Esophagus (tissue), 2 donors: ENCODE data around the gene TMEM86B. TPM values are rescaled to one million over a fixed set of nuclear protein-coding genes. Genes with fewer than 3 reads are reported as not detected.
A peak's percentile ranks its signal among the peaks of the same experiment; 100 is the strongest.
"Not testable (repeated sequence)": the region's sequence is repeated elsewhere in the genome, so short reads cannot be mapped to it uniquely, and the experiment has no call there.

Experiments
- H3K27ac ChIP-seq, 2 donors: one replicate each; pipeline ENCODE4 v1.5.1; 2013; ENCODE audit warnings: low read depth in 2 of 2, mild to moderate bottlenecking in 2 of 2, inconsistent platforms in 1 of 2, low read length in 1 of 2, moderate library complexity in 1 of 2
- H3K27me3 ChIP-seq, 2 donors: one replicate each; pipeline ENCODE4 v1.6.1; 2013; ENCODE audit warnings: low read length in 2 of 2, control low read depth in 1 of 2, mild to moderate bottlenecking in 1 of 2; ENCODE audit not compliant: insufficient read depth in 2 of 2, control insufficient read depth in 1 of 2
- H3K36me3 ChIP-seq, 2 donors: one replicate each; pipeline ENCODE4 v1.6.1; 2013; ENCODE audit warnings: low read length in 1 of 2; ENCODE audit not compliant: control insufficient read depth in 2 of 2, insufficient read depth in 2 of 2
- H3K4me1 ChIP-seq, 2 donors: one replicate each; pipeline ENCODE4 v1.6.1; 2013; ENCODE audit warnings: low read length in 1 of 2; ENCODE audit not compliant: control insufficient read depth in 2 of 2, insufficient read depth in 2 of 2
- H3K4me3 ChIP-seq, 2 donors: one replicate each; pipeline ENCODE4 v1.5.1; 2013; ENCODE audit warnings: low read length in 2 of 2, mild to moderate bottlenecking in 2 of 2, low read depth in 1 of 2, moderate library complexity in 1 of 2
- H3K9me3 ChIP-seq, 2 donors: one replicate each; pipeline ENCODE4 v1.6.1; 2013; ENCODE audit warnings: mild to moderate bottlenecking in 2 of 2, low read depth in 1 of 2, low read length in 1 of 2, moderate library complexity in 1 of 2; ENCODE audit not compliant: control insufficient read depth in 2 of 2, insufficient read depth in 1 of 2
- WGBS, 2 donors: extraction: QIAGEN DNeasy Blood & Tissue Kit; methylation state at CpG; one replicate each; pipeline ENCODE4 v1.1.7; 2013; 5-methylcytosine and 5-hydroxymethylcytosine counted together
- polyA plus RNA-seq, 2 donors: library from polyadenylated mRNA; stranded (reverse); fragments of 200-250 nt; gene quantifications; one replicate each; pipeline ENCODE4 v1.2.3, GENCODE V29; 2013
- donor health status: healthy with polysubstance abuse.
- donor health status: Bipolar disorder and iron deficiency.

Gene TMEM86B
- polyA plus RNA-seq, 2 donors: 2.3 to 6.0 TPM

DNA sequence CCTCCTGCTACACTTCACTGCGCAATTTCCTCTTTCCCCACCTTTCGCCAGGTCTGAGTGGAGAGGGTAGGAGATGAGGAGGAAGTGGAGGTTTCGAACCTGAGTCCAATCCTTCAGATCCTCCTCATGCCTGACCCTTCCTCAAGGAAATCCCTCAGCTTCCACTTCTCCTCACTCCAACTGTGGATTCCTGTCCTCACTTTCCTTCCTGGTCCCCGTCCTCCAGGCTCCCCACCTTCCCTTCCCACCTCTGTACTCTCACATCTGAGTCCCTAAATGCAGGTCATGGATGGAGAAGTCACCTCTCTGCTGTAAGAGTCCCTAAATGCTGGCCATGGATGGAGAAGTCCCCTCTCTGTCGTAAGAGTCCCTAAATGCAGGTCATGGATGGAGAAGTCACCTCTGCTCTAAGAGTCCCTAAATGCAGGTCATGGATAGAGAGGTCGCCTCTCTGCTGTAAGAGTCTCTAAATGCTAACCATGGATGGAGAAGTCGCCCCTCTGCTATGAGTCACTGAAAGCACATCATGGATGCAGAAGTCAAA, 3.1 kb downstream of the TMEM86B start:
- Histone ChIP-seq H3K27me3 (no peaks in the 10 kb centered on the region), H3K36me3 (peaks cover 11 to 35% of the 10 kb centered on the region in 2 donors), H3K4me3 (no peak overlapping the region), H3K27ac (no peak overlapping the region), H3K9me3 (peaks cover 0 to under 1% of the 10 kb centered on the region in 2 donors), H3K4me1 (no peaks in the 10 kb centered on the region)
- WGBS, 2 donors: 88 to 92% methylated on average over 7 of the region's 7 CpGs

DNA sequence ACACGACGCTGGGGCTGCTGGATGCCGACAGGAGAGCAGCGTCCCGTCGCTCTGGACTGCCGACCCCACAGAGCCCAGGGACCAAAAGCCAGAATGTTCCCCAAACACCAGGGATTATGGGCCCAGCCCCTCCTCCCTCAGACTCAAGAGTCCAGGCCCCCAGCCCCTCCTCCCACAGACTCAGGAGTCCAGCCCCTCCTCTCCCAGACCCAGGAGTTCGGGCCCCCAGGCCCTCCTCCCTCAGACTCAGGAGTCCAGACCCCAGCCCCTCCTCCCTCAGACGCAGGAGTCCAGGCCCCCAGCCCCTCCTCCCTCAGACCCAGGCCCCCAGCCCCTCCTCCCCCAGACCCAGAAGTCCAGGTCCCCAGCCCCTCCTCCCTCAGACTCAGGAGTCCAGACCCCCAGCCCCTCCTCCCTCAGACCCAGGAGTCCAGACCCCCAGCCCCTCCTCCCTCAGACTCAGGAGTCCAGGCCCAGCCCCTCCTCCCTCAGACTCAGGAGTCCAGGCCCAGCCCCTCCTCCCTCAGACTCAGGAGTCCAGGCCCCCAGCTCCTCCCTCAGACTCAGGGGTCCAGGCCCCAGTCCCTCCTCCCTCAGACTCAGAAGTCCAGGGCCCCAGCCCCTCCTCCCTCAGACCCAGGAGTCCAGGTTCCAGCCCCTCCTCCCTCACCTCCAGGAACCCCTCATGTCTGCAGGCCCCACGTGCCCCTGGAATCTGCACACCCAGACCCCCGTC, 3.7 kb downstream of the TMEM86B start:
- not testable (repeated sequence) for H3K27ac ChIP-seq, H3K4me3 ChIP-seq, H3K9me3 ChIP-seq, H3K27me3 ChIP-seq, H3K4me1 ChIP-seq
- 70 to 76% methylated on average over 11 of the region's 11 CpGs for WGBS, 2 donors
- H3K36me3 ChIP-seq: peaks cover 8 to 30% of the 10 kb centered on the region in 2 donors

DNA sequence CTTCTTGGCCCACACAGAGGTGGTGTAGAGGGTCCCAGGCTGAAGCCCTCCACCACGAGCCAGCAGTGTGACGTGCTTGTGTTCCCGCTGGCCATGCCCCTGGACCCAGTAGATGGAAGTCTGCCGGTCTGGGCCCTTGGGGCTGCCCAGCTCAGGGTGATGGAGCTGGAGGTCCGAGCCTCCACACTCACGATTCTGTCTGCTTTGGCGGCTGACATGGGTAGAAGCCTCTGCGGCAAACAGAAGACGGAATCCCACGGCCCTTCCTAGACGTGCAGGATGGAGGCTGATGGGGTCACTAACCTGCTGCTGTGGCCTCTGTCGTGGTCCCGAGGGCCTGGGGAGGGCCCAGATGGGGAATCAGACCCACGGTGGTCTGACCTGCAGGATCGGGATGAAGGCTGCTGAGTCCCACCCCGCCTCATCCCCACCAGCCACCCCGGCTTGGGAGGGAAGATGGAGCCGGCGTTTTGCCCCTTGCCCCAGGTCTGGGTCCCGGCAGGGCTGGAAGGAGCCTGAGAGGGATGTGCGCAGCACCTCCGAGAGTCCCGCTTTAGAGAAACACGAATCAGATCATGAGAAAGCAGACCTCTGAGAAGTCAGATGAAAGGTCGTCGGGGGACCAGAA, 4.4 kb downstream of the TMEM86B start:
- 78 to 88% methylated on average over 26 of the region's 26 CpGs for WGBS, 2 donors
- H3K27me3 ChIP-seq: no peaks in the 10 kb centered on the region
- peaks cover 8 to 23% of the 10 kb centered on the region in 2 donors for H3K36me3 ChIP-seq
- H3K27ac ChIP-seq: no peak overlapping the region
- H3K9me3 ChIP-seq: peaks cover 0 to 4% of the 10 kb centered on the region in 2 donors
- no peaks in the 10 kb centered on the region for H3K4me1 ChIP-seq
- no peak overlapping the region for H3K4me3 ChIP-seq

- H3K4me3 ChIP-seq: no peak overlapping the region
- peaks cover 8 to 21% of the 10 kb centered on the region in 2 donors for H3K36me3 ChIP-seq
These were observed 5.1 kb downstream of the TMEM86B start for GRCh38 chr19:55223291-55224037.

GRCh38 chr19:55220525-55220924, 8.0 kb downstream of the TMEM86B start:
- H3K36me3 ChIP-seq: no peaks in the 10 kb centered on the region
- H3K4me3 ChIP-seq: no peak overlapping the region
- H3K9me3 ChIP-seq: peaks cover 0 to 4% of the 10 kb centered on the region in 2 donors
- no peak overlapping the region for H3K27ac ChIP-seq
- H3K4me1 ChIP-seq: peaks cover 0 to 10% of the 10 kb centered on the region in 2 donors
- 77 to 78% methylated on average over 9 of the region's 9 CpGs for WGBS, 2 donors
- H3K27me3 ChIP-seq: no peaks in the 10 kb centered on the region

More at GRCh38 chr19:55223291-55224037, 5.1 kb downstream of the TMEM86B start:
- H3K9me3 ChIP-seq: peaks cover 0 to 4% of the 10 kb centered on the region in 2 donors
- no peaks in the 10 kb centered on the region for H3K27me3 ChIP-seq
- 87 to 88% methylated on average over 17 of the region's 17 CpGs for whole genome bisulfite sequencing, 2 donors
- no peaks in the 10 kb centered on the region for H3K4me1 ChIP-seq
- H3K27ac ChIP-seq: no peak overlapping the region

GRCh38 chr19:55216461-55217198, 11.9 kb downstream of the TMEM86B start:
- Histone ChIP-seq H3K4me1 (peaks cover 0 to 10% of the 10 kb centered on the region in 2 donors), H3K4me3 (peak overlapping the region in 1 of 2 donors; percentile 22), H3K27me3 (no peaks in the 10 kb centered on the region), H3K27ac (peak overlapping the region; percentile 45 to 85), H3K36me3 (no peaks in the 10 kb centered on the region), H3K9me3 (peaks cover 2 to 7% of the 10 kb centered on the region in 2 donors)
- 4 to 5% methylated on average over 36 of the region's 36 CpGs for WGBS, 2 donors

DNA sequence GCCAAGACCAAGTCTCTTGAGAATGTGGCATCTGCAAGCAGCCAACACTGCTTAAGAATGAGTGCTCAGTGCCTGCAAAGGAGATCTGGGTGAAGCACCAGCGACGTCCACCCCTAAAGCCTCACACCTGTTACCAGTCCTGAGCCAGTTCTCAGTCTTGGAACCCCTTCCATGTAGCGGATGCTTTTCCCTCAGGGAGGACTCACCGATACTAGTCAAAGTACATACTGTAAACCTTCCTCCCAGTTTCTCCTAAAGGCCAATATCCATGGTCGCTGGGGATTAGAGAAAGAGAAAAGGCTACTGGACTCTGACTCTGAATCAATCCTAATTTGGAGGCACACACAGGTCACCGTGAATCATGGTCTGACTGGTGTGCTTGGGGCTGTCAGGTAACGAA, 15.0 kb downstream of the TMEM86B start:
- Histone ChIP-seq H3K9me3 (peaks cover 2 to 3% of the 10 kb centered on the region in 2 donors), H3K27ac (no peak overlapping the region), H3K36me3 (no peaks in the 10 kb centered on the region), H3K4me3 (no peak overlapping the region), H3K27me3 (no peaks in the 10 kb centered on the region), H3K4me1 (peaks cover 0 to 17% of the 10 kb centered on the region in 2 donors)
- 78 to 81% methylated on average over 7 of the region's 7 CpGs for WGBS, 2 donors

GRCh38 chr19:55212447-55212846, 16.1 kb downstream of the TMEM86B start:
- H3K9me3 ChIP-seq: peaks cover 2 to 3% of the 10 kb centered on the region in 2 donors
- WGBS, 2 donors: 82 to 84% methylated on average over 3 of the region's 3 CpGs

More at GRCh38 chr19:55212447-55212846, 16.1 kb downstream of the TMEM86B start:
- H3K27ac ChIP-seq: no peak overlapping the region
- no peaks in the 10 kb centered on the region for H3K36me3 ChIP-seq
- no peaks in the 10 kb centered on the region for H3K27me3 ChIP-seq
- peaks cover 0 to 17% of the 10 kb centered on the region in 2 donors for H3K4me1 ChIP-seq
- no peak overlapping the region for H3K4me3 ChIP-seq
